Measurements from ENCODE around the gene SLC22A23. TPM values are rescaled to one million over a fixed set of nuclear protein-coding genes. Genes with fewer than 3 reads are reported as not detected.

Gene SLC22A23
- total and polyA plus RNA-seq, 2 of the 4 experiments (the other 2 are of a cell fraction): 0.72 to 1.6 TPM

DNA sequence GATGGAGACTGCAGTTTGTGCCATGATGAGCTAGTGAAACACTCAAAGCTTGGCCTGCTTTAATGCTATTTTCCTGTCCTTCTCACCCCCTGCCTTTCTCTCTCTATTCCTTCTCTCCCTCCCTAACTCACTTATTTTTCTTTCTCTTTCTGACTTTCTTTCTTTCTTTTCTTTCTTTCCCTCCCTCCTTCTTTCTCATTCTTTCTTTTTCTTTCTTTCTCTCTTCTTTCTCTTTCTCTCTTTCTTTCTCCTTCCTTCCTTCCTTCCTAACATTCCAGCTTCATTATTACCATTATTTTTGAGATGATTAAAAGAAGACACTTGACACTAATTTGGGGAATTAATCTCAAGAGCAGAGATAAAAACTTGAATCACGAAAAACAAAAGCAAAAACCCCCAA is 39.5 kb upstream of the SLC22A23 start:
- Histone ChIP-seq H2BK120ac (ENCODE audit: low read depth, low read length) (no peak overlapping the region), H4K5ac (ENCODE audit: low read depth, low read length) (no peak overlapping the region), H4K91ac (ENCODE audit: insufficient read depth, low read depth, low read length) (no peak overlapping the region), H2AK9ac (replicated peaks; ENCODE audit: low read depth, low read length, poor library complexity) (no peak overlapping the region), H2BK20ac (ENCODE audit: low read depth, low read length) (no peak overlapping the region), H2AK5ac (ENCODE audit: low read depth, low read length) (no peak overlapping the region), H4K20me1 (ENCODE audit: insufficient read depth, low read length) (no peaks in the 10 kb centered on the region), H3K4me2 (ENCODE audit: low read depth, low read length) (no peak overlapping the region), H3K36me3 (ENCODE audit: control insufficient read depth, insufficient read depth, low read length) (no peaks in the 10 kb centered on the region), H3K4me3 (ENCODE audit: insufficient read depth, low read depth, low read length) (no peak overlapping the region), H2AFZ (replicated peaks; ENCODE audit: low read length, poor library complexity) (no peak overlapping the region), H3K23ac (ENCODE audit: low read depth, low read length) (no peak overlapping the region), H4K8ac (ENCODE audit: low read depth in 2 of 2, low read length in 2 of 2) (no peak overlapping the region), H2BK5ac (ENCODE audit: low read depth, low read length, poor library complexity, severe bottlenecking) (no peak overlapping the region), H3K4ac (ENCODE audit: low read depth, low read length) (no peak overlapping the region), H3K9me1 (ENCODE audit: insufficient read depth, low read length) (no peaks in the 10 kb centered on the region), H3K9me3 (ENCODE audit: control insufficient read depth, insufficient read depth, low read length) (peaks cover 8% of the 10 kb centered on the region), H3K79me1 (ENCODE audit: low read depth in 1 of 2, low read length in 2 of 2) (no peaks in the 10 kb centered on the region), H3K27me3 (ENCODE audit: control insufficient read depth, insufficient read depth, low read length) (peaks cover 53% of the 10 kb centered on the region), H2BK15ac (ENCODE audit: low read depth, low read length) (no peak overlapping the region), H3K9ac (ENCODE audit: low read depth, low read length) (no peak overlapping the region), H3K27ac (ENCODE audit: insufficient read depth, low read length) (no peak overlapping the region), H3K14ac (replicated peaks; ENCODE audit: low read depth, low read length) (no peak overlapping the region), H3K4me1 (ENCODE audit: control insufficient read depth, insufficient read depth, low read length) (peaks cover 2% of the 10 kb centered on the region; the same call in 1 of the 2 replicates), H3K56ac (ENCODE audit: extremely low read depth, insufficient read depth, low read length) (no peak overlapping the region), H3K18ac (ENCODE audit: low read depth, low read length) (no peak overlapping the region)
- intact Hi-C loops (cut with micrococcal nuclease) (no loop called here), dilution Hi-C loops (cut with HindIII; ENCODE audit: low sequenced_read_pairs, unreplicated experiment) (no loop called here), in situ Hi-C loops (cut with MboI; ENCODE audit: low sequenced_read_pairs) (no loop called here)
- no peak for TF ChIP-seq FOS (IDR thresholded peaks at IDR 0.05; ENCODE audit: low read depth, low read length)
- TF ChIP-seq CEBPB (IDR thresholded peaks at IDR 0.05; ENCODE audit: low read depth, low read length): no peak
- no peak for TF ChIP-seq POLR2A (IDR thresholded peaks at IDR 0.05; ENCODE audit: low read depth, low read length)
- no peak for TF ChIP-seq MAZ (IDR thresholded peaks at IDR 0.05; ENCODE audit: borderline replicate concordance, low read depth, low read length)
- TF ChIP-seq RCOR1 (IDR thresholded peaks at IDR 0.05; ENCODE audit: insufficient replicate concordance, low read length): no peak
- WGBS, 2 experiments (ENCODE audit: extremely low coverage in 2 of 2, insufficient read length in 1 of 2): no CpG with 5 or more reads among the region's 1 CpG
- no TSS peak for BruUV-seq (replicated peaks)
- POLR2A ChIA-PET (ENCODE audit: unreplicated experiment): no interaction called here
- DNase-seq (no peak), ATAC-seq (ENCODE audit: low read depth) (no peak)
- CTCF ChIA-PET: no interaction called here
